HepG2 (cell line): Measurements from ENCODE around the gene CXCL17.

Experiments used
- EZH2 ChIP-seq: conservative IDR thresholded peaks from 2 replicates; pipeline ENCODE4 v1.6.1; 2012; ENCODE audit warnings: mild to moderate bottlenecking, low read depth, low read length, moderate library complexity
- ZNF570 ChIP-seq: sonication (generic); formaldehyde crosslinking; IDR thresholded peaks from 2 replicates; pipeline ENCODE4 v1.4.0; 2020; ENCODE audit warnings: mild to moderate bottlenecking, missing genetic modification reagents, borderline replicate concordance
- ZSCAN25 ChIP-seq: sonication (generic); formaldehyde crosslinking; IDR thresholded peaks from 2 replicates; pipeline ENCODE4 v1.8.0; 2022; ENCODE audit warnings: mild to moderate bottlenecking, missing genetic modification reagents
- TF ChIP-seq, protein P1 (sequence below): sonication (generic); formaldehyde crosslinking; IDR thresholded peaks from 2 replicates; pipeline ENCODE4 v1.5.0; 2020; ENCODE audit warnings: mild to moderate bottlenecking, missing genetic modification reagents, moderate library complexity
- TF ChIP-seq, protein P2 (sequence below): sonication (generic); formaldehyde crosslinking; conservative IDR thresholded peaks from 2 replicates; pipeline ENCODE4 v1.4.0; 2020; ENCODE audit warnings: missing genetic modification reagents

DNA sequence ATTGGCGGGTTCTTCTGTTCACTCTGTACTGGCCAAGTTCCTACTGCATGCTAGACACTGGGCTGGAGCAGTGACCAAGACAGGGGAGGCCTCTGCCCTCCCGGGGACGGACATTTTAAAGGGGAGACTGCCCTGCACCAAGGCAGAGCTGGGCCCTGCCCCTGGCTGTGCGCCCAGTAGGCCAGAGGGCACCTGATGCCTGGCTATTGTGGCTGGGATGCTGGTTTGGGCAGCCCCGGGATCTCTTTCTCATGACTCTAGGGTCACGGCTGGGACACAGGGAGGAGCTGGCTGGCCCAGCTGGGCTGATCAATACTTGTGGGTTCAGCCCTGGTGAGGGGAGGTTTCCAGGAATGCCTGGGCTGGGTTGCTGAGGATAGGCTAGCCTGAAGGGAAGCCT, 33.3 kb downstream of the CXCL17 start:
- TF ChIP-seq ZSCAN25 (no peak), EZH2 (no peak), ZNF570 (CRISPR knock-in tag) (no peak)
- TF ChIP-seq, protein P1, sequence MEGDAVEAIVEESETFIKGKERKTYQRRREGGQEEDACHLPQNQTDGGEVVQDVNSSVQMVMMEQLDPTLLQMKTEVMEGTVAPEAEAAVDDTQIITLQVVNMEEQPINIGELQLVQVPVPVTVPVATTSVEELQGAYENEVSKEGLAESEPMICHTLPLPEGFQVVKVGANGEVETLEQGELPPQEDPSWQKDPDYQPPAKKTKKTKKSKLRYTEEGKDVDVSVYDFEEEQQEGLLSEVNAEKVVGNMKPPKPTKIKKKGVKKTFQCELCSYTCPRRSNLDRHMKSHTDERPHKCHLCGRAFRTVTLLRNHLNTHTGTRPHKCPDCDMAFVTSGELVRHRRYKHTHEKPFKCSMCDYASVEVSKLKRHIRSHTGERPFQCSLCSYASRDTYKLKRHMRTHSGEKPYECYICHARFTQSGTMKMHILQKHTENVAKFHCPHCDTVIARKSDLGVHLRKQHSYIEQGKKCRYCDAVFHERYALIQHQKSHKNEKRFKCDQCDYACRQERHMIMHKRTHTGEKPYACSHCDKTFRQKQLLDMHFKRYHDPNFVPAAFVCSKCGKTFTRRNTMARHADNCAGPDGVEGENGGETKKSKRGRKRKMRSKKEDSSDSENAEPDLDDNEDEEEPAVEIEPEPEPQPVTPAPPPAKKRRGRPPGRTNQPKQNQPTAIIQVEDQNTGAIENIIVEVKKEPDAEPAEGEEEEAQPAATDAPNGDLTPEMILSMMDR (CRISPR knock-in tag), result no peak
- TF ChIP-seq, protein P2, sequence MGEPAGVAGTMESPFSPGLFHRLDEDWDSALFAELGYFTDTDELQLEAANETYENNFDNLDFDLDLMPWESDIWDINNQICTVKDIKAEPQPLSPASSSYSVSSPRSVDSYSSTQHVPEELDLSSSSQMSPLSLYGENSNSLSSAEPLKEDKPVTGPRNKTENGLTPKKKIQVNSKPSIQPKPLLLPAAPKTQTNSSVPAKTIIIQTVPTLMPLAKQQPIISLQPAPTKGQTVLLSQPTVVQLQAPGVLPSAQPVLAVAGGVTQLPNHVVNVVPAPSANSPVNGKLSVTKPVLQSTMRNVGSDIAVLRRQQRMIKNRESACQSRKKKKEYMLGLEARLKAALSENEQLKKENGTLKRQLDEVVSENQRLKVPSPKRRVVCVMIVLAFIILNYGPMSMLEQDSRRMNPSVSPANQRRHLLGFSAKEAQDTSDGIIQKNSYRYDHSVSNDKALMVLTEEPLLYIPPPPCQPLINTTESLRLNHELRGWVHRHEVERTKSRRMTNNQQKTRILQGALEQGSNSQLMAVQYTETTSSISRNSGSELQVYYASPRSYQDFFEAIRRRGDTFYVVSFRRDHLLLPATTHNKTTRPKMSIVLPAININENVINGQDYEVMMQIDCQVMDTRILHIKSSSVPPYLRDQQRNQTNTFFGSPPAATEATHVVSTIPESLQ, result no peak
